ENCODE measurements around the gene ZFYVE21.

DNA sequence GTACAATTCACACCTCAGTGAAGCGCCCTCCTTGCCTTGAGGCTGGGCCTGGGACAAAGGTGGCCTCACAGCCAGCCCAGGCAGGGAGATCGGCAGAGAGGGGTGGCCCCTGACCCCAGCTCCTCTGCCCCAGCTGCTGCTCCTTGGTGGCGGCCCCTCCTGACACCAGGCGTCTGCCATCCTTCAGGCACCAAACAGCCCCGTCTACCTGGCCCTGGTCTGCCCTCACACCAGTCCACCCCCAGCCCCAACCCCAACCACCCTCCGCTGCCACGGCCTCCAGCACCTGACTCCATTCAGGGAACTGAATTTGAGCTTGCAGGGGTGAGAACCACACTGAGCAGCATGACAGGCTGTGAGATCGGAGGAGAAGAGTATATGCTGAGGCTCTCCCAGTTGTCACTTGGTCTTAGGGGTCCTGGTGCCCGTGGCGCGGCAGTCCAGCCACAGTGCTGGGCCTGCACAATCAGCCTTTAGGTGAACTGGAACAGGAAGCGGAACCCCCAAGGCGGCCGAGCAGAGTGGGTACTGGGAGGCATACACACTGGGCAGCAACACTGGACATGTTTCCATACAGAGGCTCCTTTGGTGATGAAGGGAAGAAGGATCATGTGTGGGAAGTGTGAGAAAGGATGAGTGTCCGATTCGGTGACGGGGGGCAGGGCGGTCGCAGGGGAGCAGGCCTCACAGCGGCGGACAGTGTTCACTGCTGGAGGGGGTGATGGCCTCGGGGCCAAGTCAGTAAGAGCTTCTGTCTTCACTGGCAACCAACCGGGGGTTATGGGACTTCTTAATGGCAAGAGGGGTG, 18.7 kb downstream of the ZFYVE21 start:
- TF ChIP-seq, protein P1, sequence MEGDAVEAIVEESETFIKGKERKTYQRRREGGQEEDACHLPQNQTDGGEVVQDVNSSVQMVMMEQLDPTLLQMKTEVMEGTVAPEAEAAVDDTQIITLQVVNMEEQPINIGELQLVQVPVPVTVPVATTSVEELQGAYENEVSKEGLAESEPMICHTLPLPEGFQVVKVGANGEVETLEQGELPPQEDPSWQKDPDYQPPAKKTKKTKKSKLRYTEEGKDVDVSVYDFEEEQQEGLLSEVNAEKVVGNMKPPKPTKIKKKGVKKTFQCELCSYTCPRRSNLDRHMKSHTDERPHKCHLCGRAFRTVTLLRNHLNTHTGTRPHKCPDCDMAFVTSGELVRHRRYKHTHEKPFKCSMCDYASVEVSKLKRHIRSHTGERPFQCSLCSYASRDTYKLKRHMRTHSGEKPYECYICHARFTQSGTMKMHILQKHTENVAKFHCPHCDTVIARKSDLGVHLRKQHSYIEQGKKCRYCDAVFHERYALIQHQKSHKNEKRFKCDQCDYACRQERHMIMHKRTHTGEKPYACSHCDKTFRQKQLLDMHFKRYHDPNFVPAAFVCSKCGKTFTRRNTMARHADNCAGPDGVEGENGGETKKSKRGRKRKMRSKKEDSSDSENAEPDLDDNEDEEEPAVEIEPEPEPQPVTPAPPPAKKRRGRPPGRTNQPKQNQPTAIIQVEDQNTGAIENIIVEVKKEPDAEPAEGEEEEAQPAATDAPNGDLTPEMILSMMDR (conservative IDR thresholded peaks at IDR 0.05) = no peak
- TF ChIP-seq EZH2 (IDR thresholded peaks at IDR 0.05; ENCODE audit: low read depth) = no peak
